ENCODE measurements around the gene ARAP3.
"Not testable (repeated sequence)": the region's sequence is repeated elsewhere in the genome, so short reads cannot be mapped to it uniquely, and the experiment has no call there.

Gene ARAP3

GRCh38 chr5:141681695-141682641 lies at the start of gene ARAP3:
Gene ARAP3 (minus strand): TSS chr5:141682230. CDS start chr5:141680486, 1,744 bp downstream.
- peak in 2 of 4 experiments; percentile 8 to 15 for DNase-seq

GRCh38 chr5:141729387-141730006 lies 47.5 kb upstream of the ARAP3 start:
- DNase-seq = no peak

GRCh38 chr5:141725891-141726290 lies 43.9 kb upstream of the ARAP3 start:
- no peak for DNase-seq

GRCh38 chr5:141725174-141725573 lies 43.1 kb upstream of the ARAP3 start:
- not testable (repeated sequence) for DNase-seq

DNA sequence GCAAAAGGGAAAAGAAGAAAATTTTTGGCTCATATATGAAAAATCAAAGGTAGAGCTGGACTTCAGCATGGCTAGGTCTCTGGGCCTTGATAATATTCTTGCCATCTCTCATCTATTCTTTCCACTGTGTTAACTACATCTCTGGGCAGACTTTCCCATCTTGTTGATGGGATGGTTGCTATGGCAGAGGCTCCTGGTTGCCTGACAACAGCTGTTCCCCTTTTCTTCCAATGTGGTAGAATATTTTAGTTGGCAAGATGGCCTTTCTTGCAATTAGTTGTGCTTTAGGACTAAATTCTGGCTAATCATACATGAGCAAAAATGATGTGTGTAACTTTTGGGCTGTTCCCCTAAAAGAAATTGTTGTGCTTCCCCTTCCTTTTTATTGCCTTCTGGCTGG lies 40.2 kb upstream of the ARAP3 start:
- no peak for DNase-seq

GRCh38 chr5:141717043-141717442 lies 35.0 kb upstream of the ARAP3 start:
- no peak for DNase-seq

DNA sequence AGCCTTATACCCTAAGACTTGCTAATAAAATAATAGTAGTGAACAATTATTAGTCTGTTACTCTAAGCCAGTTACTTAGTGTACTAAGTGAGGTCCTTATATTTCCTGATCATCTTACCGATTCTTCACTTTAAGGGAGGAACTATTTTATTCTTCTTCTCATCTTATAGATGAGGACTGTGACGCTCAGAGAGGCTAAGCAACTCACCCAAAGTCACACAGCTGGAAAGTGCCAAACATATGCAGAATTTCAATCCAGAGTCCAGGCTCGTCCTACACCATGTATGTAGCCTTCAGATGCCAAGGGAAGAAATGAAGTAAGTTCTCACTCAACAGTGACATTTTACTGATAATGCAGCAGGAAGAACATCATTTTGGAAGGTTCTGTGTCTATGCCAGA lies 34.4 kb upstream of the ARAP3 start:
- DNase-seq = no peak

DNA sequence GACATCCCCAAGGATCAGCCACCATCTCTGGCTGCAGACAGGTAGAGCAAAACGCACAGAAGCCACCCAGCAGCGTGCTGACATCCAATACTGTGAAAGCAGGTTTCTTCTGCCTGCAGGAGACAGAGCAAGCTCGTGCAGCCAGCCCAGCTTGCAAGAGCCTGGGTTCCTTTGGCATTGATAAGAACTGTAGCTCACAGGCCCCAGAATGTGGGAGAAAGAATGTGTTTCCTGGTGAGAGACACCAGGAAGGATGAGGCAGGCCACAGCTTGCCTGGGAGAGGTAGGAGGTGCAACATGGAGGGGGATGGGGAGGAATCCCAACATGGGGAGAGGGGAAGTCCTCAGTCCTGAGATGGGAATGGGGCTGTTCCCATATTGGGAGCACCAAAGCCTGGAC lies 34.0 kb upstream of the ARAP3 start:
- DNase-seq = no peak

GRCh38 chr5:141715346-141715905 lies 33.4 kb upstream of the ARAP3 start:
- DNase-seq = no peak

GRCh38 chr5:141714542-141715310 lies 32.7 kb upstream of the ARAP3 start:
- DNase-seq = no peak

- no peak for DNase-seq
Measured at GRCh38 chr5:141713616-141714309, 31.7 kb upstream of the ARAP3 start.

GRCh38 chr5:141711687-141712086 lies 29.7 kb upstream of the ARAP3 start:
- DNase-seq = no peak

DNA sequence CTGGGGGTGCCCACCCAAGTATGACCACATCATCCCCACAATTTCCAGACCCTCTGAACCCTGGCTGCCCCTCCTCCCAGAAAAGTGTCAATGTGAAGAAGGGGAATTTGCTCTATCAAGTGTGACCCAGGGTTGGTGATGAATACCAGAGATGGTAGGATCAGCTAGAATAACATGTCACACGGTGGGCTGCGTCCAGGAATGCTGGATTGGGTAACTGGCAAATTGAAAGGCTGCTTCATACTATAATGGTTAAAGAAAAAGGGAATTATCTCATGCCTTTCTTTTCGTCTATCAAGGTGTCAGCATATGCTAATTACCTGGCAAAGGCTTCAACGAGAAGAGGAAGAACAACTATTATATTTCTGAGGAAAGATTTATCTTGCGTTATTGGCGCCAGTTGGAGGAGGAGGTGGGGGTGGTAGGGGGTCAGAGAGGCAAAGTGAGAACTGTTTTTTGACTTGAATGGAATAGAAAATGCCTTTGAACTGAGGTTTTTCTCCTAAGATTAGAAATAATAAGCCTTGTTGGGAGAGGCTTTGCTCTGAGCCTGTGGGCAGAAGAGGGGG lies 27.8 kb upstream of the ARAP3 start:
- DNase-seq = no peak

DNA sequence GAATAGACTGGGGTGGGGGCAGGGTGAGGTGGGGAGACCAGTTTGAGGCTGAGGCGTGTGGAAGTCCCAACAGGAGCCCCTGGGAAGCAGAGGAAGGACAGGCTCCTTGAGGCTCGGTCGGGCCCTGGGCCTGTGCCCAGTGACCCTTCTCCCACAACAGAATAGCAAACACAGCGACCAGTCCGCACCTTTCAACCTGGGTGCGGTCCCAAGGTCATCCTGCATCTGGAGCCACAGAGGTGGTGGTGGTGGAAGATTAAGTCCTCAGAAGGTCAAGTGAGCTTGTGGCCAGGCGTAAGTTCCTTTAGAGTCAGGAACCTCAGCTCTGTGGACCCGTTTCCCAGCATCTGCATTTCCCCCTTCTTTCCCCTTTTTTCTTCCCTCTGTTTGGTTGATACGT lies 26.0 kb upstream of the ARAP3 start:
- no peak for DNase-seq

- DNase-seq = no peak
Measured at GRCh38 chr5:141707510-141707909, 25.5 kb upstream of the ARAP3 start.

DNA sequence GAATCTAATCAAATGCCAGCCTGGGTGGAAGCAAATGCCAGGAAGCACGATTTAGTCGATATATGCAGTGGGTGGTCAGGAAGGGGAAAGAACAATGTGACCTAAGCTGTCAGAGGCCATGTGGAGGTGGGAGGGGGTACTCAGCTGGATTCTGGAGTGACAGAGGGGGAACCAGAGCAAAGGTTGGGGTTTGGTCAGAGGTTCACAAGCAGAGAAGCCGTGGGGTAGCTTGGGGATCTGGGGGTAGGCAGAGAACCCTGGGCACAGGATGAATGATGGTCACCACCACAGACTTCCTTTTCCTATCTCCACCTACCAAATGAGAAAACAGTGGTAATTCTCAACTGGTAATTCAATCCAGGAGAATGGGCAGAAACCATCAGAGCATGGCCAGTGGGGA lies 24.1 kb upstream of the ARAP3 start:
- DNase-seq = no peak

GRCh38 chr5:141705469-141705868 lies 23.4 kb upstream of the ARAP3 start:
- DNase-seq = no peak

GRCh38 chr5:141704782-141705297 lies 22.8 kb upstream of the ARAP3 start:
- no peak for DNase-seq

- no peak for DNase-seq
Measured at GRCh38 chr5:141703133-141703561, 21.1 kb upstream of the ARAP3 start.

DNA sequence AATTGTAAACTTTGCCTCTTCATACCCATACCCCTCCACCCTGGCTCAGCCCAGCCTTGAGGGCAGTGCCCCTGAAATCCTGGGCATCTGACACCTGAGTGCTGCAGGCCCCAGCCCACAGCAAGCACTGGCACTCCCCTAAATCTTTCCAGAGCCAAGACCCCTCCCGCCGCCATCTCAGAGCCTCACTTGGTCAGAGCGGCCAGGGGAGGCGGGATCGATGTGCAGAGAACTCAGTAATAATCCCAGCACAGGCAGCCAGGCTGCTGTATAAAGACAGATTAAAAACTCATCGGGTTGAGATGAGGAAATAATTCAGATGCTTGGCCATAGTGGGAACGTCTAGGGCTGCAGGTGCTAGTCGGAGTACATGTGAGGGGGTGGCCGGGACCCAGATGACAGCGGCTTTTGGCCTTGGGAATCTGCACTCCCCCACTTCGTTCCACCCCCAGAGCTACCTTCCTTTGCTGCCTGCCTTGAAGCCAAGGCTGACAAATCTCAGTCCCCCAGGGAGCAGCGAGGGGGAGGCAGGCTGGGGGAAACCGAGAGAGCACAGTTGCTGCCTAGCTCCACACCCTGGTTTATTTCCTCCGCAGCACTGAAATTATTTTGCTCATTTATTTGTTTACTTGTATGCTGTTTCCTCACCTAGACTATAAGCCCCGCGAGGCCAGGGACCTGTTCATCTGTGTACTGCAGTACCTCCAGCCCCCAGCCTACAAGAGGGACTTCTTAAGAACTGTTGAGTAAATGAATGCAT lies 19.5 kb upstream of the ARAP3 start:
- DNase-seq = no peak

DNA sequence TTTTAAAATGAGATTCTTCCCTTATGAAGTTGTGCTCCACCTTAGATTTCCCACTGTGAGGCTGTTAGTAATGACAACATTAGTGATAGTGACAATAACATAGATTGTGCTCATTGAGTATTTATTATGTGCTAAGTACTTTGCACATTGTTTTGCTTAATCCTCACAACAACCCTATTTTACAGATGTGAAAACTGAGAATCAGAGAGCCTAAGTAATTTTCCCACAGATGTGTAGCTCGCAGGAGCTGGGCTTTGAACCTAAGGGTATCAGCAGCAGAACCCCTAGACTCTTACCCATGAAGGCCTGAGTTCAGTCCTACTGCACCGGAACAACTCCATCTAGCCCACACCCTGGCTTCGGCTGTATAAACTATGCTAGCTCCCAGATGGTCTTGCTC lies 15.6 kb upstream of the ARAP3 start:
- DNase-seq = no peak
